GM19328 (cell line): Measurements from ENCODE around the gene SHFL.

Experiments used
- ATAC-seq: cut with Tn5 transposase; IDR thresholded peaks from one replicate; pipeline ENCODE4 v1.9.1; 2021; ENCODE audit warnings: mild to moderate bottlenecking, moderate library complexity; ENCODE audit not compliant: unreplicated experiment

Gene SHFL

DNA sequence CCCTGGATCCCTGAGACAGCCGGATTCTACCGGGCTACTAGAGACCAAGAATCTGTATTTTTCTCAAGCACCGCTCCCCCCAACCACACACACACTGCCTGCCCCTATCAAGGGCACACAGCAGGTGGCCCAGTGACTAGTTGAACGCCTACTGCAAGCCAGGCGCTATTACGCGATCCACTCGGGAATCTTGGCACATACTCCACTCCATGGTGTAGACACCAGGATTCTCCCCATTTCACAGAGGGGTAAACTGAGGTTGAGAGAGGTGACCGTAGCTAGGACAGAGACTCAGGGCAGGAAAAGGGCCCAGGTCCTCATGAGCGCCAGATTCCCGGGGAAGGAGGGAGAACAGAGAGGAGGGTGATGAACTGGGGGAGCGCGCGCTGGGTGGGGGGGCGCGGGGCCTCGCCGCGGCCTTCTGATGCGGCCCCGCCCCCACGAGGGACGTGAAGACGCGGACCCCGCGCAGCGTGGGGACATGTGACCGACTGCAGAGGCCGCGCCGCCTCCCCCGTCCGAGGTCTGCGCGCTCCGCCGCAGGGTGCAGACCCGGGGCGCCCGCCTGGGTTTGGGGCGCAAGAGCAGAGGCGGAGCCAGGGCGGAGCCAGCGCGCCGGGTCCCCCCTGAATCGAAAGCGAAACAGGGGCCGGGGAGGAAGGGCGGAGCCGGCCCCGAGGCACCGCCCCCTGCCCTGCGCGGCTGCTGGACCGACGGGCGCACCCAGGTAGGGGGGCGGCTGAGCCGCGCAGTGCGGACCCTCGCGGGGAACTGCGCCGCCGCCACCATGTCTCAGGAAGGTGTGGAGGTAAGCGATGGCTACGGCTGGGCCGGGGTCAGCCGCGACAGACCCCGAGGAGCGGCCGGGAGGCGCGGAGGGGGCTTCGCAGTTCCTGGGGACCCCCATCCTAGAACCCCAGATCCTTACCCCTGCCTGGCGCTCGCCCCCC is at the start of gene SHFL:
Gene SHFL, plus strand, starts transcription at position 677 of the 950 bp plus-strand sequence. Its CDS starts 111 bp downstream, at position 788.
- peak; percentile 96 for ATAC-seq

DNA sequence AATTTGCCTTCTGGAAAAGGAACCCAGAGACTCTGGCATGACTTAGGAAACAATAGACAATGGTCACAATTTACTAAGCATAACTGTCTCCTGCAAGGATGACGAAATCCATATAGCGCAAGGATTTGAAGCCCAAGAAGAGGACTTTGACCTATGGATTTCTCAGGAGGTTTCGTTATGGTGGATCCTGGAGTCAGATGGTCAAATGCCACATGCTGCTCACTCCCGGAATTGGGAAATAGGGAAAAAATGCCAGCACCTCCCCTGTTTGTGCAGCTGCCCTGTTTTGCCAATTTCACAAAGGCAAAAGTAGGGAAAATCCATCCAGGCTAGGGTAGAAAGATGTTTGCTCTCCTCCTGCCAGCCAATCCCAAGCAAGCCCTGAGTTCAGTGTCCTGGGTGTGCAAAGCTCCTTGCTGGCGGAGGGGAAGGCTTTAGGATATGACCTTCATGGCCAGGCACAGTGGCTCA is 49.5 kb upstream of the SHFL start:
- ATAC-seq, result no peak

DNA sequence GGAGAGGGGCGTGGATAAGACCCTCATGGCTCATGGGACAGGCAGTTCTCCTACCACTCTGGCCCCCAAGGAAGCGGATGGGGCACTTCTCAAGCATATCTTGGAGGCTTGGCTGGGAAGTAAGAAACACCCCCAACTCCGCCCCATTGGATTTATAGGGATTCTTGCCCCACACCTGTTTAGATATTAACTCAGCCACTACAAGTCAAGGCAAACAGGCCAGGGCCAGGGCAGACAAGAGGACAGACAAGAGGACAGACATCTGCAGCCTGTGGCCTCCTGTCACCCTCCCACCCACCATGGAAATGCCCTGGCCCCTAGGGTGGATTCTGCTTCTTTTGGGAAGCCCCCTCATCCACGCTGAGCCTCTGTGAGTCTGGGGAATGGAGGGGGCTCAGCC is 48.8 kb upstream of the SHFL start:
- no peak for ATAC-seq

DNA sequence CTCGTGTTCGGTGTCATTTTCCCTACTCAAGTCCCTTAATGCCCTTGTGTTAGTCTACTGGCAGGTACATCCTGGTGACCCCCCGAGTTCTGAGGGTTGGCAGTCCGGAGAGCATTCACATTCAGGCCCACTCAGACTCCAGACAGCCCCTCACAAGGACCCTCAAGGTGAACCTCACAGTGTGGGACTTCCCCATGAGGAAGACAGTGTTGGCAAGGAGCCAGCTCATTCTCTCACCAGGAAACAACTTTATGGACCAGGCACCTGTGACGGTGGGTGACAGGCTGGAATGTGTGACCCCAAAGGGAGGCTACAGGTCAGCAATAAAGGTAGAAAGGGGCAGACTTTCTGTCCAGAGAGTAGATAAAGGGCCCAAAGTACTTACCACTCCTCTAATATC is 48.3 kb upstream of the SHFL start:
- ATAC-seq, result no peak

DNA sequence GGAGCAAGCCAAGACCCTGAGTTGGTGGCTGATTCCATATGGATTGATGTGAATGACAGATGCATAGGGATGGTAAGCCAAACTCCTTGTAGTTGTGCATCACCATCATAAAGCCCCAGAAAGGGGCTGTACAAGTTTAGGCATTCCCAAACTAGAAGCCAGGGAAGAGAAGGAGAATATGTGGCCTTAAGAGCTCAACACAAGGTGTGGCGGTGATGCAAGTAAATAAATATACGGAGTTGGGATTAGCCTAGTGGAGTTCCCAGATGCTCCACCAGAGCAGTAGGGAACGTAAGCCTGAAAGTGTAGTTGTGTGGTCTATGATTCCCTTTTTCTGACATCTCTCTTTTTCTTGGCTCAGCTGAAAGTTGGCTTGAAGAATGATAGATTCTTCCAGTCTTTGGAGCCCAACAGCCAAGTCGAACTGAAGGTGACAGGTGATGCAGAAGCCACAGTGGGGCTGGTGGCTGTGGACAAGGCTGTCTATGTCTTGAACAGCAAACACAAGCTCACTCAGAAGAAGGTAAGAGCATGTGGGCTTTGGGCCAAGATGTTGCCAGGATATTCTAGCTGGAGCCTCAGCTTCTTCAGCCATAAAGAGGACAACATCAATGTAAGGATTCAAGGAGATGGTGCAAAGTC is 42.7 kb upstream of the SHFL start:
- no peak for ATAC-seq

DNA sequence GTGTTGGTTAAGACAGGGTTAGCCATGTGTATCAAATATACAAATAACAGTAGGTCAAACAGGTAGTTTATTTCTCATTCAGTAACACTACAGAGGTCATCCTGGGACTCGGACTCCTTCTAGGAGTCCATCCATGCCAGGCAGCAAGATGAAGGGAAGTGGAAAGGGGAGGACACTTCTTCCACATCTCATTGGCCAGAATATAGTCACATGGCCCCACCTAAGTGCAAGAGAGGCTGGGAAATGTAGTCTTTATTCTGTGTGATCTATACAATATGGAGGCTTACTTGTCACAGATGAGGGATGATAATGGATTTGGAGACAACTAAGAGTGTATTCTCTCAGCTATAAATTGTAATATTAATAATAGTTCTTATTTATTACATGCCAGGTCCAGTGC is 41.7 kb upstream of the SHFL start:
- ATAC-seq, result no peak

DNA sequence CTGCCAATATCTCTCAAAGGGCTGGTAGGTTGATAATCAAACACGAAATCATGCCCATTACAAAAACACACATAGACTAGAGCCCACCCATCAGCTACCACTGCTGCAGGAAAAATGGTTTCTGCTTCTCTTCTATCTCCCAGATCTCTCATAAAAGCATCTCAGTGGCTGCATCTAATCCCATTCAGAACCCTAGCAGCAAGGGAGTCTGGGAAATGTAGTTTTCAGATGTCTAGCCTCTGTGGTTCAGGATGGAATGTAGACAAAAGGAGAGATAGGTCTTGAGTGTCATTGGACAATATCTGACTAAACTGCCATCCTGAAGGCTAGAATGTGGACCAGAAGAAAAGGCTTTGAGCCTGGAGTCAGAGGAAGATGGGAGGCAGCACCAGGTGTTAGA is 40.7 kb upstream of the SHFL start:
- no peak for ATAC-seq

DNA sequence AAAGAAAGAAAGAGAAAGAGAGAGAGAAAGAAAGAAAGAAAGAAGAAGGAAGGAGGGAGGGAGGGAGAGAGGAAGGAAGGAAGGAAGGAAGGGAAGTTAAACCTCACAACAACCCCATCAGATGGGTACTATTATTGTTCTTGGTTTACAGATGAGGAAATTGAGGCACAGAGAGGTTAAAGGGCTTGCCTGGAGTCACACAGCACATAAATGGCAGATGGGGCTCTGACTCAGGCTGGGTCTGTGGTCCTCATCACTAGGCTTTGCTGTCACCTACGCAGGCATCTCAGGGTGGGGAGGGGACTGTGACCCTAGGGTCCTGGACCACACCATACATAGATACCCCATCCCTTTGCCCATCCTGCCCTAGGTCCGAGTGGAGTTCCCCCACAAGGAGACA is 36.5 kb upstream of the SHFL start:
- ATAC-seq, result no peak

DNA sequence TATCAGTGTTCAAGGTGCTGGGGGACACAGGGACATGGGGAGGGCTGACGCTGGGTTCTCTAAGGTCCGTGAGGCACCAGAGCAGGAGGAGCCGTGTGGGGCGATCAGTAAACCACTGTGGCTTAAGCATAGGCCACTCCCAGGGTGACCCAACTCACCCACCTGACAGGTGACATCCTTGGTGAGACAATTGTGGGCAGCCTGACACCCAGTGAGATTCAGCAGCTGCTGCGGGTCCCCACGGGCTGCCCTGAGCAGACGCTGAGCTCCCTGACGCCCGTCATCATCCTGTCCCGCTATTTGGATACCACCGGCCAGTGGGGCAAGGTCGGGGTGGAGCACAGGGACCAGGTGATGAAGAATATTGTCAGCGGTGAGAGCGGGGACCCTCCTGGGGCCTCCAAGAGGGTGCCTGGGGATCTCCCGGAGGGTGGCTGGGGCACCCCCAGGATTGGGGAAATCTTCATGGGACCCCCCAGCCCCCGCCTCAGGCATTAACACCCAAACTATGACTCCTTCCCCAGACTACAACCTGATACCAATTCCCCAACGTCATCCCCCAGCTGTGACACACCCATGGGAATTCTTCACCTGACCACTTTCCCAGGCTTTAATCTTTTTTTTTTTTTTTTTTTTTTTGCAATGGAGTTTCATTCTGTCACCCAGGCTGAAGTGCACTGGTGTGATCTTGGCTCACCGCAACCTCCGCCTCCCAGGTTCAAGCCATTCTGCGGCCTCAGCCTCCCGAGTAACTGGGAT is 33.3 kb upstream of the SHFL start:
- no peak for ATAC-seq

DNA sequence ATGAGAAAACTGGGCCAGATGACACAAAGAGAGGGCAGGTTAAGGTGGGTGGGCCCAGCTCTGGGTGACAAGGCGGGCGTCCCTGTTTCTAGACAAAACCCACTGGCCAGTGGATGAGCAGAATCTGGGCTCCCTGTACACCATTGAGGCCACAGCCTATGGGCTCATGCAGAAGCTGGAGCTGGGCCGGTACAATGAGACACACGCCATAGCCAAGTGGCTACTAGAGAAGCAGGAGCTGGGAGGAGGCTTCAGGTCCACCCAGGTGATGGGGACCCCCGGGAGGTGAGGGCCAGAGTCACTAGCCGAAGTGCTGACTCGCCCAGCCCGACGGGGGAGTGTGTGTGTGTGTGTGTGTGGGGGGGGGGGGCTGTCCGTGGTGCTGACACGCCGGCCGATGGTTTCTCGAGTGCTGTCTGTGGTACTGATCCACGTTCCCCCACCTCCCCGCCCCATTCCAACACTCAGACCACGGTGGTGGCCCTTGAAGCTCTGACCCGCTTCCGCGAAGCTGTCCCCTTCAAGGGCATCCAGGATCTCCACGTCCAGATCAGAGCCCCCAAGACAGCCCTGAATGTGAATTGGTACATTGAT is 24.3 kb upstream of the SHFL start:
- ATAC-seq, result no peak

DNA sequence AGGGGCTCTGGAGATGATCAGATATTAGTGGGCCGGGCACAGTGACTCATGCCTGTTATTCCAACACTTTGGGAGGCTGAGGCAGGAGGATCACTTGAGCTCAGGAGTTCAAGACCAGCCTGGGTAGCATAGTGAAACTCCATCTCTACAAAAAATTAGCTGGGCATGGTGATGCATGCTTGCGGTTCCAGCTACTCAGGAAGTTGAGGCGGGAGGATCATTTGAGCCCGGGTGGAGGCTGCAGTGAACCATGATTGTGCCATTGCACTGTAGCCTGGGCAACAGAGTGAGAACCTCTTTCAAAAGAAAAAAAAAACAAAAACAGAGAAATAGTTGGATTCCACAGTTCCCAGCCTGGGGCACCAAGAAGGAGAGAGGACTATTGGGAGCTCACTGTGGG is 17.9 kb upstream of the SHFL start:
- no peak for ATAC-seq

DNA sequence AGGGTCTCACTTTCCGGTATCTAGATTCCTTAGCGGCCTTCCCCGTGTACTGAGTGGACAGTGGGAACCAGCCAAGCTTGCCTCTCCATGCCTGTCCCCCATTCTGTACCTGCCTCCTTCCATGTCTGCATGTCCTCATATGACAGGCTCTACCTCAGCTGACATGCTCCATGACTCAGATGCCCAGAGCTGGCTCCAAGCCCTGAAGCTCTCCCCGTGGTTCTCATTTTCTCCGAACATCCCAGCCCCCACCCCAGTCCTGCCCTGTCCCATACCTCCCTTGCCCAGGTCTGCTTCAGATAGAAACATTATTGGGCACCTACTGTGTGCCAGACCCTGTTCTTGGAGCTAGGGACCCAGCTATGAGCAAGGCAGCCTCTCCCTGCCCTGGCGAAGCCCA is 17.1 kb upstream of the SHFL start:
- ATAC-seq, result no peak

DNA sequence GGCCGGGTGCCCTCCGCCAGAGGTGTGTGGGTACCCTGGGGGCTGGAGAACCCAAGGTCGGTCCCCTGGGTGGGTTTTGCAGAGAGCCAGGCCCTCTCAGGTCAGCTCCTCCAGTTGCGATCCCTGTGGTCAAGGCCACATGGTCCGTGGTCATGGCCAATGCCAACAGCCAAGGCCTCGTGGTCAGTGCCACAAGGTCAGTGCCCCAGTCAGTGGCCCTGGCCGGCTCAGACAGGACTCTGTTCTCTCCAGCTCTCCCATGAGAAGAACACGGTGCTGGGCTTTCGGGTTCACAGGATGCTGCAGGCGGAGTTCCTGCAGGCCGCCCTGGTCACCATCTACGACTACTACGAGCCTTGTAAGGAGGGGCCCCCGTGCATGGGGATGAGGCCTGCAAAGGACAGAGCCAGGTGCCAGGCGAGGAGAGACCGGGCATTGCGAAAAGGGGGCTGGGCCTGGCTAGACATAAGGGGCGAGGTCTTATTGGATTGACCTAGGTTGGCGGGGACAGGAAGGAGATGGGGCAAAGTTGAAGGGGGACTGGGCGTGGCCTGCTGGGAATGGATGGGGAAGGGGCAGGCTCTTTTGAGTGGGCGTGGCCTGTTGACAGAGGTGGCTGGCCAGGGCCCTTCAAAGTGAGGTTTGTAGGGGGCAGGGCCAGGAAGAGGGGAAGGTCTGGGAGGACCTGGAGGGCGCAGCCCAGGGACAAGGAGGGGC is 15.2 kb upstream of the SHFL start:
- no peak for ATAC-seq

DNA sequence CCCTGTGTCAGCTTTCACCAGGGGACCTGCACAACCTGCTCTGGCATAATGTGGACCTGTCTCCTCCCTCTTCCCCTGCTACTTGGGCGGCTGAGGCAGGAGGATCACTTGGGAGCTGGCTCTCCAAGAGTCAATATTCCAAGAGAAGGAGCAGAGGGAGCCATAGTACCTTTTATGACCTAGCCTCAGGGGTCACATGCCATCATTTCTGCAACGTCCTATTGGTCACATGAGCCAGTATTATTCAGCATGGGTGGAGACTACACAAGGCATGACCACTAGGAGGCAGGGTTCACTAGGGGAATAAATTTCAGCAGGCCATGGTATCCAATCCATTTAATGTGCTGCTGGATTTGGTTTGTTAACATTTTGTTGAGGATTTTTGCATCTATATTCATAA is 12.0 kb upstream of the SHFL start:
- ATAC-seq, result no peak

DNA sequence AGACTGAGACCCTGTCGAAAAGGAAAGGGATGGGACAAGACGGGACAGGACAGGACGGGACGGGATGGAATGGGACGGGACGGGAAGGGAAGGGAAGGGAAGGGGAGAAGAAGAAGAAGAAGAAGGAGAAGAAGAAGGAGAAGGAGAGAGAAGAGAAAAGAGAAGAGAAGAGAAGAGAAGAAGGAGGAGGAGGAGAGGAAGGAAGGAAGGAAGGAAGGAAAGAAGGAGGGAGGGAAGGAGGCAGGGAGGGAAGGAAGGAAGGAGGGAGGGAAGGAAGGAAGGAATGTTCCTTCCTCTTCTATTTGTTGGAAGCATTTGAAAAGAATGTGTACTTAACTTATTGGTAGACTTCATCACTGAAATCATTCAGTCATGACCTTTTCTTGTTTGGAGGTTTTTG is 9.6 kb upstream of the SHFL start:
- no peak for ATAC-seq

DNA sequence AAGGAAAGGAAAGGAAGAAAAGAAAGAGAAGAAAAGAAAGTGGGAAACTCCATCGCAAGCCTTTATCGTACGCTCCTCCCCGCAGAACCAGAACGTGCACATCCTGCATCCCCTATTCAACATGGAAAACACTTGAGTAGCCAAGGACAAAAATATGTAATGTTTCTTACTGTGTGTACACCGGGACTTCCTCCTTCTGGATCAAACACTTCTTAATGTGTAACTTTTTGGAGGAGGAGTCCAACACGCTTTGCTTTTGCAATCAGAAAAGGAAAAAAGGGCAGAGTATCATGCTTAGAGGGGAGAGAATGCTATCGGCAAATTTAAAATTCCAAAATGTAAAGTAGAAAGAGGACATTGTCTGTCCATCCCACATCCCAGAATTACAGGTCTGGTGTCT is 7.8 kb upstream of the SHFL start:
- ATAC-seq, result no peak

DNA sequence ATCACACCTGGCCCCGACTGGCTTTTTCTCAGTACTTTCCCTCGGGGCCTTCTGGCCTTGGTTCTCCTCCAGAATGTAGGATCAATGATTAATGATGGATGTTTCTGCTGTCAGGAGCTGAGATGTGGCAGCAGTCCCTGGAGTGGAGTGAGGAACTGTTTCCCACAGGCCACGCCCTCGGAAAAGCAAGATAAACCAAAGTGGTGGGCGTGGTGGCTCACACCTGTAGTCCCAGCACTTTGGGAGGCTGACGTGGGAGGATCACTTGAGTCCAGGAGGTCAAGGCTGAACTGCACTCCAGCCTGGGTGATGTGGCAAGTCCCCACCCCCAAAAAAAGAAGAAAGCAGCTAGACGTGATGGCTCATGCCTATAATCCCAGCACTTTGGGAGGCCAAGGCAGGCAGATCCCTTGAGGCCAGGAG is 7.1 kb upstream of the SHFL start:
- no peak for ATAC-seq

DNA sequence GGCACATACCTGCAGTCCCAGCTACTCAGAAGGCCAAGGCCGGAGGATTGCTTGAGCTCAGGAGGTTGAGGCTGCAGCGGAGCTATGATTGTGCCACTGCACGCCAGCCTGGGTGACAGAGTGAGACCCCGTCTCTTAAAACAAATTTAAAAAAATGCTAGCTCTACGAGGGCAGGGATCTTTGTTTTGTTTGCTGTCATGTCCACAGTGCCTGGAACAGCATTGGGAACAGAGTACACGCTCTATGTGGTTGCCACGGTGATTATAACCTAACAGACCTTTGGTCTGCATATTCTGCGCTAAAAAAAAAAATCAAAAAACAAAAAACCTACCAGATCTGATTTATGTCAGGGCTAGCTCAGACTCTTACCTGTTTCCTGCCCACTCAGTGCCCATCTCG is 2.2 kb upstream of the SHFL start:
- ATAC-seq, result no peak

DNA sequence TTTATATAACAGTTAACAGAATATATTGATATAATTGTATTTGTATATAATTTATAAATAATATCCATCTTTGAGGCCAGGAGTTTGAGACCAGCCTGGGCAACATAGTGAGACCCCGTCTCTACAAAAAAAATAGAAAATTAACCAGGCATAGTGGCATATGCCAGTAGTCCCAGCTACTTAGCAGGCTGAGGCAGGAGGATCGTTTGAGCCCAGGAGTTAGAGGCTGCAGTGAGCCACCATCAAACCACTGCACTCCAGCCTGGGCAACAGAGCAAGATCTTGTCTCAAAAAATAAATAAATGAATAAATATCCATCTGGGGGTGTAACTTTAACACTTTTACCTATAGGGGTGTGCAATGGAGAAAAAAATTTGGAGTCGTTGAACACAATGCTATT is 1.3 kb upstream of the SHFL start:
- no peak for ATAC-seq

DNA sequence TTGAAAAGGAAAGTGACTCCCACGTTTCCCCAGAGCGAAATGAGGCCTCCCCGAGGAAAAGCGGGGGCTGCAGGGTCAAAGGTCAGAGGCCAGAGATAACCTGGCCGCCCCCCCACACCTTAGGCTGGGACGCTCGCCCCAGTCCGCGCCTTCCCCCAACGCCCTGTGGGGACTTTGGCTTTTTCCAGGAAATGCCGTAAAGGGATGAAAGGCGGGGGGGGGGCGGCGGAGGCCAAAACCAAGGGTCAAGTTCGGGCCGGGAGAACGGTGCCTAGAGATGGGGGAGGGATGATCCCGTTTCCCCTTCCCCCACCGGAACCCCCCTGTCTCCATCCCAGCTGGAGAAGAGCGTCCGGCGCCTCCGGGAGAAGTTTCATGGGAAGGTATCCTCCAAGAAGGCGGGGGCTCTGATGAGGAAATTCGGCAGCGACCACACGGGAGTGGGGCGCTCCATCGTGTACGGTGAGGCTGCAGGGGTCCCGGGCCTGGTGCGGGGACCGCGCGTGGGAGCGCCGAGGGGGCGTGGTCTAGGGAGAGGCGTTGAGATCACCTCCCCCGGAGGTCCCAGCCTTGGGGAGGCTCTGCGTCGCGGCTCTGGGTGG is 575 bp downstream of the SHFL start:
- ATAC-seq, result no peak
